Lower leg skin (tissue), 3 donors: ENCODE data around the gene EID2.

Experiments used
- POLR2A ChIP-seq, 2 donors: fragments of 450-650 bp; IDR thresholded peaks; one replicate each; pipeline ENCODE4 v1.6.1; 2016 to 2017; ENCODE audit warnings: antibody characterized with exemption in 2 of 2, mild to moderate bottlenecking in 1 of 2, moderate library complexity in 1 of 2
- TF ChIP-seq, protein P1 (sequence below), 3 donors: fragments of 450-650 bp; IDR thresholded peaks; one replicate each; pipeline ENCODE4 v1.5.1; 2016; ENCODE audit warnings: antibody characterized with exemption in 3 of 3, mild to moderate bottlenecking in 3 of 3, moderate library complexity in 2 of 3

DNA sequence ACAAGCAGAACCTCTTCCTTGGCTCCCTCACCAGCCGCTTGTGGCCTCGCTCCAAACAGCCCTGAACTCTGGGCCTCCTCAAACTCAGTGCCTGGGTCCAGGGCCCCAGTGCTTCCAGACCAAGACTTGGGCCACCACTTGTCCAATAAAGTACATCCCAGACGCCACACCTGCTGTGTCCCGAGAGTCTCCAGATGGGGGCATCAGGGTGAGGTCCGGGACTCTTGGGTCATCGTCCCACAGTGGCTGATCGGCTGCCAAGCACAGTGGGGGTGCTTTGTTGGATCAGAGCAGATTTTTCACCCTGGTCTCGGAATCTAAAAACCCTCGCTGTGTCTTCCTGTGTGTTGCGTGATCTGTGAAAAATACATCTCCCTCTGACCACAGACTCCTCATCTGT is 50.2 kb downstream of the EID2 start:
- TF ChIP-seq, protein P1, sequence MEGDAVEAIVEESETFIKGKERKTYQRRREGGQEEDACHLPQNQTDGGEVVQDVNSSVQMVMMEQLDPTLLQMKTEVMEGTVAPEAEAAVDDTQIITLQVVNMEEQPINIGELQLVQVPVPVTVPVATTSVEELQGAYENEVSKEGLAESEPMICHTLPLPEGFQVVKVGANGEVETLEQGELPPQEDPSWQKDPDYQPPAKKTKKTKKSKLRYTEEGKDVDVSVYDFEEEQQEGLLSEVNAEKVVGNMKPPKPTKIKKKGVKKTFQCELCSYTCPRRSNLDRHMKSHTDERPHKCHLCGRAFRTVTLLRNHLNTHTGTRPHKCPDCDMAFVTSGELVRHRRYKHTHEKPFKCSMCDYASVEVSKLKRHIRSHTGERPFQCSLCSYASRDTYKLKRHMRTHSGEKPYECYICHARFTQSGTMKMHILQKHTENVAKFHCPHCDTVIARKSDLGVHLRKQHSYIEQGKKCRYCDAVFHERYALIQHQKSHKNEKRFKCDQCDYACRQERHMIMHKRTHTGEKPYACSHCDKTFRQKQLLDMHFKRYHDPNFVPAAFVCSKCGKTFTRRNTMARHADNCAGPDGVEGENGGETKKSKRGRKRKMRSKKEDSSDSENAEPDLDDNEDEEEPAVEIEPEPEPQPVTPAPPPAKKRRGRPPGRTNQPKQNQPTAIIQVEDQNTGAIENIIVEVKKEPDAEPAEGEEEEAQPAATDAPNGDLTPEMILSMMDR (IDR thresholded peaks at IDR 0.05), result no peak
- no peak for TF ChIP-seq POLR2A (IDR thresholded peaks at IDR 0.05)
